Lower lobe of right lung (tissue), 2 donors: ENCODE data around the gene CAMSAP1. TPM values are rescaled to one million over a fixed set of nuclear protein-coding genes. Genes with fewer than 3 reads are reported as not detected.

Experiments used
- ATAC-seq, 2 donors: fragments of 200-7000 bp; cut with Tn5 transposase; one replicate each; pipeline ENCODE4 v1.9.1; 2020 to 2022; ENCODE audit warnings: mild to moderate bottlenecking in 2 of 2, moderate library complexity in 2 of 2
- DNase-seq: peaks from one replicate; pipeline ENCODE4 v3.0.0-alpha.2; 2020
- H3K27ac ChIP-seq: fragments of 200-600 bp; one replicate; pipeline ENCODE4 v1.8.0; 2022
- H3K27me3 ChIP-seq: fragments of 200-600 bp; one replicate; pipeline ENCODE4 v1.8.0; 2022; ENCODE audit warnings: low read depth
- H3K36me3 ChIP-seq: fragments of 200-600 bp; one replicate; pipeline ENCODE4 v1.8.0; 2022; ENCODE audit warnings: mild to moderate bottlenecking
- H3K4me1 ChIP-seq: fragments of 200-600 bp; one replicate; pipeline ENCODE4 v1.8.0; 2022
- H3K4me3 ChIP-seq: fragments of 200-600 bp; one replicate; pipeline ENCODE4 v1.8.0; 2022; ENCODE audit warnings: mild to moderate bottlenecking
- H3K9me3 ChIP-seq: fragments of 200-600 bp; one replicate; pipeline ENCODE4 v1.8.0; 2022
- CTCF ChIP-seq: fragments of 200-600 bp; IDR thresholded peaks from one replicate; pipeline ENCODE4 v1.8.0; 2022; ENCODE audit warnings: antibody characterized with exemption, mild to moderate bottlenecking
- intact Hi-C: fragments of 100-400 bp; cut with DNase I; formaldehyde crosslinking; loops from one replicate; pipeline ENCODE4 v1.11.0; 2022
- long read RNA-seq: library from polyadenylated mRNA; unstranded; transcript quantifications from one replicate; pipeline ENCODE4 v2.0.0, GENCODE V29; 2021
- total RNA-seq: library from RNA; stranded (reverse); fragmentation: NEBNext Ultra II Directional; extraction: Animal tissue kit (Norgen Biotek cat#: 25700); gene quantifications from one replicate; pipeline ENCODE4 v1.2.1, GENCODE V29; 2021
- donor health status: DM: no; HTN: yes; CAD: no; lungs with severe emphysema.

CAMSAP1 gene, protein sequence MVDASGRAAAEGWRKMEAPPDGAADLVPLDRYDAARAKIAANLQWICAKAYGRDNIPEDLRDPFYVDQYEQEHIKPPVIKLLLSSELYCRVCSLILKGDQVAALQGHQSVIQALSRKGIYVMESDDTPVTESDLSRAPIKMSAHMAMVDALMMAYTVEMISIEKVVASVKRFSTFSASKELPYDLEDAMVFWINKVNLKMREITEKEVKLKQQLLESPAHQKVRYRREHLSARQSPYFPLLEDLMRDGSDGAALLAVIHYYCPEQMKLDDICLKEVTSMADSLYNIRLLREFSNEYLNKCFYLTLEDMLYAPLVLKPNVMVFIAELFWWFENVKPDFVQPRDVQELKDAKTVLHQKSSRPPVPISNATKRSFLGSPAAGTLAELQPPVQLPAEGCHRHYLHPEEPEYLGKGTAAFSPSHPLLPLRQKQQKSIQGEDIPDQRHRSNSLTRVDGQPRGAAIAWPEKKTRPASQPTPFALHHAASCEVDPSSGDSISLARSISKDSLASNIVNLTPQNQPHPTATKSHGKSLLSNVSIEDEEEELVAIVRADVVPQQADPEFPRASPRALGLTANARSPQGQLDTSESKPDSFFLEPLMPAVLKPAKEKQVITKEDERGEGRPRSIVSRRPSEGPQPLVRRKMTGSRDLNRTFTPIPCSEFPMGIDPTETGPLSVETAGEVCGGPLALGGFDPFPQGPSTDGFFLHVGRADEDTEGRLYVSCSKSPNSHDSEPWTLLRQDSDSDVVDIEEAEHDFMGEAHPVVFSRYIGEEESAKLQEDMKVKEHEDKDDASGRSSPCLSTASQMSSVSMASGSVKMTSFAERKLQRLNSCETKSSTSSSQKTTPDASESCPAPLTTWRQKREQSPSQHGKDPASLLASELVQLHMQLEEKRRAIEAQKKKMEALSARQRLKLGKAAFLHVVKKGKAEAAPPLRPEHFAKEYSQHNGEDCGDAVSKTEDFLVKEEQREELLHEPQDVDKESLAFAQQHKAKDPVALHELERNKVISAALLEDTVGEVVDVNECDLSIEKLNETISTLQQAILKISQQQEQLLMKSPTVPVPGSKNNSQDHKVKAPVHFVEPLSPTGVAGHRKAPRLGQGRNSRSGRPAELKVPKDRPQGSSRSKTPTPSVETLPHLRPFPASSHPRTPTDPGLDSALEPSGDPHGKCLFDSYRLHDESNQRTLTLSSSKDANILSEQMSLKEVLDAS (N-terminal part only)
- total RNA-seq: 34.4 TPM
- long read RNA-seq, full-length matches to known transcripts: 3 of 24 reads
- long read RNA-seq, partial matches to known transcripts: 11 of 24 reads
- long read RNA-seq, other reads (novel, unspliced or antisense): 10 of 24 reads

- intact Hi-C loops: no loop called here
- Histone ChIP-seq H3K9me3 (no peaks in the 10 kb centered on the region), H3K4me3 (peak within 1 kb of the TSS; percentile 80), H3K4me1 (peaks cover 53% of the 10 kb centered on the region), H3K27ac (peak within 1 kb of the TSS; percentile 80), H3K27me3 (no peaks in the 10 kb centered on the region), H3K36me3 (peaks cover 11% of the 10 kb centered on the region)
- DNase-seq (peak; percentile 94), ATAC-seq (peak; percentile 97 to 99)
- TF ChIP-seq CTCF: no peak
These were observed at the start of gene CAMSAP1 for GRCh38 chr9:135907431-135908092. CAMSAP1 (minus strand) TSS chr9:135907546; CDS start chr9:135907159, 387 bp downstream.

DNA sequence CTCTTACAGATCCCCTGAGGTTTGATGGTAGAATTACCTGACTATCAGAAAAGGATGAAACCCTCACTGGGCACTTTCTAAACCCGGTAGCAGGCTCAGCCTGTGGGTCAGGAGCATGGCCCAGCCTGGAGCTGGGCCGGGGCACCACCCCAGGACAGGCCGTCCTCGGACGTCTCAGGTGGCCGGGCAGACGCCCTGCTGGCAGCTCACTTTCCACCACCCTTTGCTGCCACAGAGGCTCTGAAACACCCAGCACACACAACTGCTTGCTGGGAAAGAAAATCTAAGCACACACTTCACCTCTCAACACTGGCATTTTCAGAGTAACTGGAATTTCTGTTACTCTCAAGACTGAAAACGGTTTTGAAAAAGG, 49.4 kb upstream of the CAMSAP1 start:
- Histone ChIP-seq H3K27me3 (no peaks in the 10 kb centered on the region), H3K4me3 (no peak overlapping the region), H3K27ac (no peak overlapping the region), H3K36me3 (peaks cover 35% of the 10 kb centered on the region), H3K4me1 (peaks cover 20% of the 10 kb centered on the region), H3K9me3 (no peaks in the 10 kb centered on the region)
- TF ChIP-seq CTCF: no peak
- intact Hi-C loops: no loop called here
- ATAC-seq (no peak), DNase-seq (no peak)

DNA sequence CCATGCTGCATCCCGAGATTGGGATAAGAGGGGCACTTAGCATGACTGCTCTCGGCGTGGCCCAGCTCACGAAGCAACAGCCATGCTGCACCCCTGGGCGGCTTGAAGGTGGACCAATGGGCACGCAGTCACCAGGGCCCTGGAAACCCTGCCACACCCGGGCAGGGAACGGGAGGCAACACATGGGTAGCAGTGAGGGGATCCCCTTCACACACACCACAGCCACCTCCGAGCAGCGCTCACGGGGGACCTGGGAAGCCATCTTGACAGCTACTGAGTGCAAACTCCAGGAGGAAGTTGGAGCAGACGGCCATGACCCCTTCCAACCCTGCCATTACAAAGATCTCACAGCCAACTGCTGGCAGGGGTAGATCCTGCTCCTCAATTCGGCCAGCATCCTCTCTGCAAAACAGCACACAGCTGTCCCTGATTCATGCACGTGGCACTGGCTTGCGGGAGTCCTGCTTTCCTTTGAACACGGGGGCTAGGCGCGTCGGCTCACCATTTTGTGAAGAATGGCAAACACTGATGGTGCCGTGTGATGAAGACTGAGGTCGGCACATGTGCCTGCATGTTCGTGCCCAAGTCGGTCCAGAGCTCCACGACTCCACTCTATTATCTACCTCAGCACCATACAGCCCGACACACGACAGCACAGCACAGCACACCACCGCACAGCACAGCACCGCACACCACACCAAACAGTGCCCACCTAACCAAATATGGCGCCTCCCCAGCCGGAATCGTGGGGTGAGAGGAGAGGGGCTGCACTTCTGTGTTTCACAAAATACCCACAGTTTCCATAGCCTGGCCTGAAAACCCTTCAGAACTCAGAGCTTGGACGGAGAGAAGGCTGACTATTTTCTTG, 48.8 kb upstream of the CAMSAP1 start:
- intact Hi-C loops: no loop called here
- Histone ChIP-seq H3K27me3 (no peaks in the 10 kb centered on the region), H3K27ac (no peak overlapping the region), H3K4me1 (peaks cover 14% of the 10 kb centered on the region), H3K9me3 (no peaks in the 10 kb centered on the region), H3K4me3 (no peak overlapping the region), H3K36me3 (peaks cover 41% of the 10 kb centered on the region)
- no peak for DNase-seq
- no peak for ATAC-seq
- no peak for TF ChIP-seq CTCF

- H3K36me3 ChIP-seq: peaks cover 70% of the 10 kb centered on the region
- H3K27me3 ChIP-seq: no peaks in the 10 kb centered on the region
- DNase-seq: no peak
- intact Hi-C loops: no loop called here
- no peak for ATAC-seq
- H3K27ac ChIP-seq: no peak overlapping the region
- TF ChIP-seq CTCF: no peak
- H3K4me1 ChIP-seq: no peaks in the 10 kb centered on the region
- no peak overlapping the region for H3K4me3 ChIP-seq
- no peaks in the 10 kb centered on the region for H3K9me3 ChIP-seq
These were observed 45.4 kb upstream of the CAMSAP1 start for GRCh38 chr9:135952664-135953206.
